K562 (cell line): Measurements from ENCODE around the gene DPAGT1. TPM values are rescaled to one million over a fixed set of nuclear protein-coding genes. Genes with fewer than 3 reads are reported as not detected.
A peak's percentile ranks its signal among the peaks of the same experiment; 100 is the strongest.

Experiments
- ELF2 ChIP-seq: fragments of 250-450 bp; sonication (Bioruptor Pico); IDR thresholded peaks from 2 replicates; pipeline ENCODE4 v1.5.0; 2021; ENCODE audit warnings: mild to moderate bottlenecking
- FOXJ2 ChIP-seq: fragments of 200-800 bp; sonication (Bioruptor generic); IDR thresholded peaks from 2 replicates; pipeline ENCODE4 v1.6.1; 2016; ENCODE audit warnings: missing genetic modification characterization, missing compliant biosample characterization
- GABPA ChIP-seq: fragments of 200-800 bp; sonication (Bioruptor generic); conservative IDR thresholded peaks from 2 replicates; pipeline ENCODE4 v1.6.1; 2016; ENCODE audit warnings: low read depth, missing genetic modification characterization, missing compliant biosample characterization
- HDAC3 ChIP-seq: fragments of 450-650 bp; IDR thresholded peaks from 2 replicates; pipeline ENCODE4 v1.6.1; 2018; ENCODE audit warnings: borderline replicate concordance, mild to moderate bottlenecking, moderate library complexity; ENCODE audit not compliant: partially characterized antibody
- L3MBTL2 ChIP-seq: fragments of 450-650 bp; IDR thresholded peaks from 2 replicates; pipeline ENCODE4 v1.6.1; 2016; ENCODE audit warnings: mild to moderate bottlenecking, moderate library complexity
- MCM2 ChIP-seq: fragments of 450-650 bp; IDR thresholded peaks from 2 replicates; pipeline ENCODE4 v1.6.1; 2017; ENCODE audit warnings: low read depth, mild to moderate bottlenecking
- NFE2L1 ChIP-seq: fragments of 450-650 bp; IDR thresholded peaks from 2 replicates; pipeline ENCODE4 v1.6.1; 2016; ENCODE audit warnings: missing genetic modification characterization, low read depth, mild to moderate bottlenecking, missing compliant biosample characterization, moderate library complexity, borderline replicate concordance
- PML ChIP-seq: IDR thresholded peaks from 2 replicates; pipeline ENCODE4 v1.6.1; 2012; ENCODE audit warnings: low read length, inconsistent platforms
- POLR3A ChIP-seq: IDR thresholded peaks from 2 replicates; pipeline ENCODE4 v1.6.1; 2011; ENCODE audit warnings: borderline replicate concordance, mild to moderate bottlenecking, moderate library complexity; ENCODE audit not compliant: insufficient read length, insufficient read depth; ENCODE audit errors: extremely low read depth
- PURB ChIP-seq: sonication (generic); formaldehyde crosslinking; IDR thresholded peaks from 2 replicates; pipeline ENCODE4 v1.9.0; 2021; ENCODE audit warnings: low read depth, mild to moderate bottlenecking, missing genetic modification reagents
- SUPT5H ChIP-seq: fragments of 450-650 bp; IDR thresholded peaks from 2 replicates; pipeline ENCODE4 v1.6.1; 2016
- ZNF184 ChIP-seq: sonication (generic); formaldehyde crosslinking; IDR thresholded peaks from 2 replicates; pipeline ENCODE4 v1.5.0; 2020; ENCODE audit warnings: missing genetic modification reagents
- ZNF23 ChIP-seq: fragments of 250-450 bp; sonication (Bioruptor Pico); IDR thresholded peaks from 2 replicates; pipeline ENCODE4 v1.4.0; 2020; ENCODE audit warnings: mild to moderate bottlenecking
- ZNF785 ChIP-seq: fragments of 250-450 bp; sonication (Bioruptor Pico); IDR thresholded peaks from 2 replicates; pipeline ENCODE4 v1.4.0; 2020; ENCODE audit warnings: mild to moderate bottlenecking
- polyA plus RNA-seq, 8 experiments: library from polyadenylated mRNA; depleted of rRNA in 4 of 8; stranded (reverse) in 5 of 8; unstranded in 3 of 8; fragments of >200 nt; fragmentation: Nextera tagmentation in 2 of 8; fragmentation: Illumina TruSeq in 1 of 8; extraction: Ambion mirVana in 2 of 8; extraction: Trizol in 1 of 8; gene quantifications; 2 replicates each; pipeline versions ENCODE4 v1.2.1 to v1.2.3, GENCODE V29; 2011 to 2014; ENCODE audit warnings: inconsistent platforms in 1 of 8, missing spikeins in 1 of 8
- total RNA-seq, 7 experiments: library from RNA; depleted of rRNA in 6 of 7; stranded (reverse); fragments of >200 nt in 6 of 7; fragmentation: Illumina TruSeq in 2 of 7; extraction: Trizol in 2 of 7; gene quantifications; 2 replicates each; pipeline versions ENCODE4 v1.2.1 to v1.2.3, GENCODE V29; 2011 to 2021; ENCODE audit warnings: low replicate concordance in 1 of 7
- TF ChIP-seq, protein P1 (sequence below), 3 experiments: fragments of 200-800 bp in 1 of 3; fragments of 250-450 bp in 1 of 3; fragments of 450-650 bp in 1 of 3; sonication (Bioruptor Pico) in 1 of 3; sonication (Bioruptor generic) in 1 of 3; formaldehyde crosslinking in 1 of 3; IDR thresholded peaks; 2 replicates each; pipeline versions ENCODE4 v1.6.1 to v1.8.0; 2016 to 2022; ENCODE audit warnings: mild to moderate bottlenecking in 2 of 3, missing genetic modification characterization in 2 of 3, missing compliant biosample characterization in 1 of 3, moderate library complexity in 1 of 3
- TF ChIP-seq, protein P2 (sequence below): sonication (generic); formaldehyde crosslinking; IDR thresholded peaks from 2 replicates; pipeline ENCODE4 v1.8.0; 2023; ENCODE audit warnings: missing genetic modification reagents, mild to moderate bottlenecking, borderline replicate concordance
- TF ChIP-seq, protein P3 (sequence below): fragments of 250-450 bp; sonication (Bioruptor Pico); IDR thresholded peaks from 2 replicates; pipeline ENCODE4 v1.4.0; 2020; ENCODE audit warnings: mild to moderate bottlenecking

The DPAGT1 gene
- total and polyA plus RNA-seq, 9 of the 15 experiments (the other 6 are each of a cell fraction or from before 2014, with no cell fraction given), result 29.9 to 135 (median 85.0) TPM

DNA sequence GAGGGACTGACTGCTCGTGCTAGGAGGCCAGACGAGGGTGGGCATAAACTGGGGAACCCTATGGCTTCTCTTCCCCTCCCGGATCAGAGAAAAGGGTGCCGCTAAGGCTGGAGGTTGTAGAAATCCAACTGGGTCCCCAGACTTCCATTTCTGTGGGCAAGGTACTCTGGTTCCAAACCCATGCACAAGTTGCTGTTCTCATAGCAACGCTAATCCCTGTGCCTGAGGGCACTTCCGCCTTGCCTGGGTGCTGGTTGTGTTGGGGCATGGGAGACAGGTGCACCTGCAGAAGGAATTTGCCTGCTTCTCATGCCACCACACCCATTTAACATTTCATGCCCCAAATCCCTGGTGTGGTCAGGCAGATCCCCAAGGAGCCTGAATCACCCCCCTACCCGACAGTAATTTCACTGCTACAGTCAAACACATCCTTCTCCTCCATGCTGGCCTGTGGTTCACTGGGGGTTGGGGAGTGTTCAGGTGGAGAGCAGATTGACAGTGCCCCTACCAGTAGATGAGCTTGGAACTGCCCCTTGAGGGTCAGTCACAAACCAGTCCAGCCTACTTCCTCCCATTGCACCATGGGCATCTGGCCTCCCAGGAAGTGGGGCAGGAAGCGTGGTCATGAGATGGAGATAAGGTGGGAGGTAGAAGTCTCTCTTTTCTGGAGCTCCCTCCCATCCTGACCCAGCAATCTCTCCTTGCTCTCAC is 6.6 kb upstream of the DPAGT1 start (continued):
- TF ChIP-seq, protein P1, sequence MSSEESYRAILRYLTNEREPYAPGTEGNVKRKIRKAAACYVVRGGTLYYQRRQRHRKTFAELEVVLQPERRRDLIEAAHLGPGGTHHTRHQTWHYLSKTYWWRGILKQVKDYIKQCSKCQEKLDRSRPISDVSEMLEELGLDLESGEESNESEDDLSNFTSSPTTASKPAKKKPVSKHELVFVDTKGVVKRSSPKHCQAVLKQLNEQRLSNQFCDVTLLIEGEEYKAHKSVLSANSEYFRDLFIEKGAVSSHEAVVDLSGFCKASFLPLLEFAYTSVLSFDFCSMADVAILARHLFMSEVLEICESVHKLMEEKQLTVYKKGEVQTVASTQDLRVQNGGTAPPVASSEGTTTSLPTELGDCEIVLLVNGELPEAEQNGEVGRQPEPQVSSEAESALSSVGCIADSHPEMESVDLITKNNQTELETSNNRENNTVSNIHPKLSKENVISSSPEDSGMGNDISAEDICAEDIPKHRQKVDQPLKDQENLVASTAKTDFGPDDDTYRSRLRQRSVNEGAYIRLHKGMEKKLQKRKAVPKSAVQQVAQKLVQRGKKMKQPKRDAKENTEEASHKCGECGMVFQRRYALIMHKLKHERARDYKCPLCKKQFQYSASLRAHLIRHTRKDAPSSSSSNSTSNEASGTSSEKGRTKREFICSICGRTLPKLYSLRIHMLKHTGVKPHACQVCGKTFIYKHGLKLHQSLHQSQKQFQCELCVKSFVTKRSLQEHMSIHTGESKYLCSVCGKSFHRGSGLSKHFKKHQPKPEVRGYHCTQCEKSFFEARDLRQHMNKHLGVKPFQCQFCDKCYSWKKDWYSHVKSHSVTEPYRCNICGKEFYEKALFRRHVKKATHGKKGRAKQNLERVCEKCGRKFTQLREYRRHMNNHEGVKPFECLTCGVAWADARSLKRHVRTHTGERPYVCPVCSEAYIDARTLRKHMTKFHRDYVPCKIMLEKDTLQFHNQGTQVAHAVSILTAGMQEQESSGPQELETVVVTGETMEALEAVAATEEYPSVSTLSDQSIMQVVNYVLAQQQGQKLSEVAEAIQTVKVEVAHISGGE (CRISPR knock-in tag; IDR thresholded peaks at IDR 0.05), result peak in 2 of 3 experiments; percentile 49 to 66; a peak in 3 of 6 replicates
- TF ChIP-seq SUPT5H (peak; percentile 68), ELF2 (CRISPR knock-in tag) (peak; percentile 63; the same call in 1 of the 2 replicates), L3MBTL2 (peak; percentile 21; the same call in 1 of the 2 replicates), HDAC3 (peak; percentile 54), POLR3A (no peak), ZNF184 (no peak), ZNF785 (no peak), GABPA (tag) (peak; percentile 90), NFE2L1 (no peak), PML (no peak; the same call in 1 of the 2 replicates), FOXJ2 (tag) (no peak), PURB (no peak), MCM2 (no peak), ZNF23 (CRISPR knock-in tag) (no peak)
- TF ChIP-seq, protein P2, sequence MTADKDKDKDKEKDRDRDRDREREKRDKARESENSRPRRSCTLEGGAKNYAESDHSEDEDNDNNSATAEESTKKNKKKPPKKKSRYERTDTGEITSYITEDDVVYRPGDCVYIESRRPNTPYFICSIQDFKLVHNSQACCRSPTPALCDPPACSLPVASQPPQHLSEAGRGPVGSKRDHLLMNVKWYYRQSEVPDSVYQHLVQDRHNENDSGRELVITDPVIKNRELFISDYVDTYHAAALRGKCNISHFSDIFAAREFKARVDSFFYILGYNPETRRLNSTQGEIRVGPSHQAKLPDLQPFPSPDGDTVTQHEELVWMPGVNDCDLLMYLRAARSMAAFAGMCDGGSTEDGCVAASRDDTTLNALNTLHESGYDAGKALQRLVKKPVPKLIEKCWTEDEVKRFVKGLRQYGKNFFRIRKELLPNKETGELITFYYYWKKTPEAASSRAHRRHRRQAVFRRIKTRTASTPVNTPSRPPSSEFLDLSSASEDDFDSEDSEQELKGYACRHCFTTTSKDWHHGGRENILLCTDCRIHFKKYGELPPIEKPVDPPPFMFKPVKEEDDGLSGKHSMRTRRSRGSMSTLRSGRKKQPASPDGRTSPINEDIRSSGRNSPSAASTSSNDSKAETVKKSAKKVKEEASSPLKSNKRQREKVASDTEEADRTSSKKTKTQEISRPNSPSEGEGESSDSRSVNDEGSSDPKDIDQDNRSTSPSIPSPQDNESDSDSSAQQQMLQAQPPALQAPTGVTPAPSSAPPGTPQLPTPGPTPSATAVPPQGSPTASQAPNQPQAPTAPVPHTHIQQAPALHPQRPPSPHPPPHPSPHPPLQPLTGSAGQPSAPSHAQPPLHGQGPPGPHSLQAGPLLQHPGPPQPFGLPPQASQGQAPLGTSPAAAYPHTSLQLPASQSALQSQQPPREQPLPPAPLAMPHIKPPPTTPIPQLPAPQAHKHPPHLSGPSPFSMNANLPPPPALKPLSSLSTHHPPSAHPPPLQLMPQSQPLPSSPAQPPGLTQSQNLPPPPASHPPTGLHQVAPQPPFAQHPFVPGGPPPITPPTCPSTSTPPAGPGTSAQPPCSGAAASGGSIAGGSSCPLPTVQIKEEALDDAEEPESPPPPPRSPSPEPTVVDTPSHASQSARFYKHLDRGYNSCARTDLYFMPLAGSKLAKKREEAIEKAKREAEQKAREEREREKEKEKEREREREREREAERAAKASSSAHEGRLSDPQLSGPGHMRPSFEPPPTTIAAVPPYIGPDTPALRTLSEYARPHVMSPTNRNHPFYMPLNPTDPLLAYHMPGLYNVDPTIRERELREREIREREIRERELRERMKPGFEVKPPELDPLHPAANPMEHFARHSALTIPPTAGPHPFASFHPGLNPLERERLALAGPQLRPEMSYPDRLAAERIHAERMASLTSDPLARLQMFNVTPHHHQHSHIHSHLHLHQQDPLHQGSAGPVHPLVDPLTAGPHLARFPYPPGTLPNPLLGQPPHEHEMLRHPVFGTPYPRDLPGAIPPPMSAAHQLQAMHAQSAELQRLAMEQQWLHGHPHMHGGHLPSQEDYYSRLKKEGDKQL (CRISPR knock-in tag), result no peak
- TF ChIP-seq, protein P3, sequence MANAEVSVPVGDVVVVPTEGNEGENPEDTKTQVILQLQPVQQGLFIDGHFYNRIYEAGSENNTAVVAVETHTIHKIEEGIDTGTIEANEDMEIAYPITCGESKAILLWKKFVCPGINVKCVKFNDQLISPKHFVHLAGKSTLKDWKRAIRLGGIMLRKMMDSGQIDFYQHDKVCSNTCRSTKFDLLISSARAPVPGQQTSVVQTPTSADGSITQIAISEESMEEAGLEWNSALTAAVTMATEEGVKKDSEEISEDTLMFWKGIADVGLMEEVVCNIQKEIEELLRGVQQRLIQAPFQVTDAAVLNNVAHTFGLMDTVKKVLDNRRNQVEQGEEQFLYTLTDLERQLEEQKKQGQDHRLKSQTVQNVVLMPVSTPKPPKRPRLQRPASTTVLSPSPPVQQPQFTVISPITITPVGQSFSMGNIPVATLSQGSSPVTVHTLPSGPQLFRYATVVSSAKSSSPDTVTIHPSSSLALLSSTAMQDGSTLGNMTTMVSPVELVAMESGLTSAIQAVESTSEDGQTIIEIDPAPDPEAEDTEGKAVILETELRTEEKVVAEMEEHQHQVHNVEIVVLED (CRISPR knock-in tag), result no peak
